ENCODE results near the gene SDK1. TPM values are rescaled to one million over a fixed set of nuclear protein-coding genes. Genes with fewer than 3 reads are reported as not detected.

The SDK1 gene
- polyA plus RNA-seq, 1 donor: 3.4 TPM

- no peak for DNase-seq (ENCODE audit: low read depth)
Observed at GRCh38 chr7:3791327-3791726, 490.3 kb downstream of the SDK1 start.

- no peak for DNase-seq (ENCODE audit: low read depth)
Observed at GRCh38 chr7:3795141-3795540, 494.1 kb downstream of the SDK1 start.

GRCh38 chr7:3795781-3796180 is 494.7 kb downstream of the SDK1 start:
- no peak for DNase-seq (ENCODE audit: low read depth)

GRCh38 chr7:3805151-3805550 is 504.1 kb downstream of the SDK1 start:
- no peak for DNase-seq (ENCODE audit: low read depth)

GRCh38 chr7:3806516-3806915 is 505.5 kb downstream of the SDK1 start:
- no peak for DNase-seq (ENCODE audit: low read depth)

- no peak for DNase-seq (ENCODE audit: low read depth)
Observed at GRCh38 chr7:3807824-3808223, 506.8 kb downstream of the SDK1 start.

GRCh38 chr7:3821488-3821887 is 520.4 kb downstream of the SDK1 start:
- no peak for DNase-seq (ENCODE audit: low read depth)

- DNase-seq (ENCODE audit: low read depth): no peak
Observed at GRCh38 chr7:3825491-3825890, 524.4 kb downstream of the SDK1 start.

GRCh38 chr7:3832199-3832598 is 531.1 kb downstream of the SDK1 start:
- DNase-seq (ENCODE audit: low read depth): no peak

- no peak for DNase-seq (ENCODE audit: low read depth)
Observed at GRCh38 chr7:3835109-3835508, 534.1 kb downstream of the SDK1 start.

- no peak for DNase-seq (ENCODE audit: low read depth)
Observed at GRCh38 chr7:3836855-3837254, 535.8 kb downstream of the SDK1 start.

- DNase-seq (ENCODE audit: low read depth): no peak
Observed at GRCh38 chr7:3844540-3845151, 543.6 kb downstream of the SDK1 start.

- no peak for DNase-seq (ENCODE audit: low read depth)
Observed at GRCh38 chr7:3846738-3847137, 545.7 kb downstream of the SDK1 start.

- no peak for DNase-seq (ENCODE audit: low read depth)
Observed at GRCh38 chr7:3847336-3847735, 546.3 kb downstream of the SDK1 start.

GRCh38 chr7:3859431-3859830 is 558.4 kb downstream of the SDK1 start:
- no peak for DNase-seq (ENCODE audit: low read depth)

- no peak for DNase-seq (ENCODE audit: low read depth)
Observed at GRCh38 chr7:3860932-3861331, 559.9 kb downstream of the SDK1 start.

- DNase-seq (ENCODE audit: low read depth): no peak
Observed at GRCh38 chr7:3861386-3861785, 560.3 kb downstream of the SDK1 start.

GRCh38 chr7:3861941-3862340 is 560.9 kb downstream of the SDK1 start:
- DNase-seq (ENCODE audit: low read depth): peak; percentile 67

- DNase-seq (ENCODE audit: low read depth): no peak
Observed at GRCh38 chr7:3862774-3863173, 561.7 kb downstream of the SDK1 start.

GRCh38 chr7:3866277-3866676 is 565.2 kb downstream of the SDK1 start:
- DNase-seq (ENCODE audit: low read depth): no peak

GRCh38 chr7:3867863-3868262 is 566.8 kb downstream of the SDK1 start:
- no peak for DNase-seq (ENCODE audit: low read depth)

- no peak for DNase-seq (ENCODE audit: low read depth)
Observed at GRCh38 chr7:3879355-3880075, 578.5 kb downstream of the SDK1 start.

- DNase-seq (ENCODE audit: low read depth): no peak
Observed at GRCh38 chr7:3880228-3880987, 579.4 kb downstream of the SDK1 start.

Data from forelimb muscle (tissue), 1 donor.